Measurements from ENCODE around the gene SETD2.

GRCh38 chr3:47011371-47011770 is 152.5 kb downstream of the SETD2 start:
- TF ChIP-seq GATA3 (IDR thresholded peaks at IDR 0.05; ENCODE audit: low read depth, low read length) (no peak), GATA2 (IDR thresholded peaks at IDR 0.05; ENCODE audit: low read depth, low read length) (no peak)
